Lower leg skin (tissue), 4 donors: Measurements from ENCODE around the gene RAG1. TPM values are rescaled to one million over a fixed set of nuclear protein-coding genes. Genes with fewer than 3 reads are reported as not detected.

ENCODE experiments used
- DNase-seq, 2 donors: peaks; one replicate each; pipeline ENCODE4 v3.0.0-alpha.2; 2019; ENCODE audit warnings: low spot score in 2 of 2
- H3K4me3 ChIP-seq: fragments of 200-600 bp; sonication (generic); 2 replicates; pipeline ENCODE4 v1.5.1; 2017; ENCODE audit warnings: mild to moderate bottlenecking, low read depth; ENCODE audit not compliant: poor library complexity, severe bottlenecking
- POLR2A ChIP-seq, 2 donors: fragments of 450-650 bp; IDR thresholded peaks; one replicate each; pipeline ENCODE4 v1.6.1; 2016 to 2017; ENCODE audit warnings: antibody characterized with exemption in 2 of 2, mild to moderate bottlenecking in 1 of 2, moderate library complexity in 1 of 2
- WGBS, 2 donors: methylation state at CpG; one replicate each; pipeline ENCODE4 v1.1.5; 2018; 5-methylcytosine and 5-hydroxymethylcytosine counted together
- intact Hi-C: fragments of 100-400 bp; cut with DNase I; formaldehyde crosslinking; loops from one replicate; pipeline ENCODE4 v1.15.0; 2023; ENCODE audit warnings: low total_unique reads
- total RNA-seq, 4 donors: library from RNA; depleted of rRNA; stranded (reverse); fragments of >200 nt; gene quantifications; one replicate each; pipeline ENCODE4 v1.1.0, GENCODE V29; 2016
- TF ChIP-seq, protein P1 (sequence below), 3 donors: fragments of 450-650 bp; IDR thresholded peaks; one replicate each; pipeline ENCODE4 v1.5.1; 2016; ENCODE audit warnings: antibody characterized with exemption in 3 of 3, mild to moderate bottlenecking in 3 of 3, moderate library complexity in 2 of 3

Gene RAG1
- total RNA-seq, 4 donors from 2014 or later = 0.17 to 0.45 (median 0.39) TPM; not detected in 1

DNA sequence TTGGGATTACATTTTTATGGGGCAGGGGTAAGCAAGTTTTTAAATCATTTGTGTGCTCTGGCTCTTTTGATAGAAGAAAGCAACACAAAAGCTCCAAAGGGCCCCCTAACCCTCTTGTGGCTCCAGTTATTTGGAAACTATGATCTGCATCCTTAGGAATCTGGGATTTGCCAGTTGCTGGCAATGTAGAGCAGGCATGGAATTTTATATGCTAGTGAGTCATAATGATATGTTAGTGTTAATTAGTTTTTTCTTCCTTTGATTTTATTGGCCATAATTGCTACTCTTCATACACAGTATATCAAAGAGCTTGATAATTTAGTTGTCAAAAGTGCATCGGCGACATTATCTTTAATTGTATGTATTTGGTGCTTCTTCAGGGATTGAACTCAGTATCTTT, 10.1 kb downstream of the RAG1 start:
- 47 to 51% methylated on average over 2 of the region's 2 CpGs for WGBS, 2 donors
- TF ChIP-seq, protein P1, sequence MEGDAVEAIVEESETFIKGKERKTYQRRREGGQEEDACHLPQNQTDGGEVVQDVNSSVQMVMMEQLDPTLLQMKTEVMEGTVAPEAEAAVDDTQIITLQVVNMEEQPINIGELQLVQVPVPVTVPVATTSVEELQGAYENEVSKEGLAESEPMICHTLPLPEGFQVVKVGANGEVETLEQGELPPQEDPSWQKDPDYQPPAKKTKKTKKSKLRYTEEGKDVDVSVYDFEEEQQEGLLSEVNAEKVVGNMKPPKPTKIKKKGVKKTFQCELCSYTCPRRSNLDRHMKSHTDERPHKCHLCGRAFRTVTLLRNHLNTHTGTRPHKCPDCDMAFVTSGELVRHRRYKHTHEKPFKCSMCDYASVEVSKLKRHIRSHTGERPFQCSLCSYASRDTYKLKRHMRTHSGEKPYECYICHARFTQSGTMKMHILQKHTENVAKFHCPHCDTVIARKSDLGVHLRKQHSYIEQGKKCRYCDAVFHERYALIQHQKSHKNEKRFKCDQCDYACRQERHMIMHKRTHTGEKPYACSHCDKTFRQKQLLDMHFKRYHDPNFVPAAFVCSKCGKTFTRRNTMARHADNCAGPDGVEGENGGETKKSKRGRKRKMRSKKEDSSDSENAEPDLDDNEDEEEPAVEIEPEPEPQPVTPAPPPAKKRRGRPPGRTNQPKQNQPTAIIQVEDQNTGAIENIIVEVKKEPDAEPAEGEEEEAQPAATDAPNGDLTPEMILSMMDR (IDR thresholded peaks at IDR 0.05) = no peak
- TF ChIP-seq POLR2A (IDR thresholded peaks at IDR 0.05) = no peak
- DNase-seq = no peak
- no peak overlapping the region for H3K4me3 ChIP-seq
- intact Hi-C loops = no loop called here

DNA sequence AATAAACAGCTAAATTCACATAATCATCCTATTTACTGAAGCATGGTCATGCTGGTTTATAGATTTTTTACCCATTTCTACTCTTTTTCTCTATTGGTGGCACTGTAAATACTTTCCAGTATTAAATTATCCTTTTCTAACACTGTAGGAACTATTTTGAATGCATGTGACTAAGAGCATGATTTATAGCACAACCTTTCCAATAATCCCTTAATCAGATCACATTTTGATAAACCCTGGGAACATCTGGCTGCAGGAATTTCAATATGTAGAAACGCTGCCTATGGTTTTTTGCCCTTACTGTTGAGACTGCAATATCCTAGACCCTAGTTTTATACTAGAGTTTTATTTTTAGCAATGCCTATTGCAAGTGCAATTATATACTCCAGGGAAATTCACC, 10.7 kb downstream of the RAG1 start:
- no peak for TF ChIP-seq POLR2A (IDR thresholded peaks at IDR 0.05)
- TF ChIP-seq, protein P1 (IDR thresholded peaks at IDR 0.05) = no peak
- no peak overlapping the region for H3K4me3 ChIP-seq
- WGBS, 2 donors = 31 to 41% methylated on average over 1 of the region's 1 CpG
- no peak for DNase-seq
- intact Hi-C loops = no loop called here

DNA sequence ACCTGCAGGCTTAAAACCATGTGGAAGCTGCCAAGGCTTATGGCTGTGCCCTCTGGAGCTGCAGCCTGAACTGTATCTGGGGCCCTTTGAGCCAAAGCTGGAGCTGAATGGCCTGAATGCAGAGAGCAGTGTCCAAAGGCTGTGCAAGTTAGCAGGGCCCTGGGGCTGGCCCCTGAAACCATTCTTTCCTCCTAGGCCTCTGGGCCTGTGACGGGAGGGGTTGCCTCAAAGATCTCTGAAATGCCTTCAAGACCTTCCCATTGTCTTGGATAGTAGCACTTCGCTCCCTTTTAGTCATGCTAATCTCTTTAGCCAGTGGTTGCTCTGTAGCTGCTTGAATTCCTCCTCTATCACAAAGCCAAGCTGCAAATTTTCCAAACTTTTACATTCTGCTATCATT, 13.7 kb downstream of the RAG1 start:
- no peak for DNase-seq
- WGBS, 2 donors = 68 to 72% methylated on average over 2 of the region's 2 CpGs
- intact Hi-C loops = no loop called here
- TF ChIP-seq POLR2A (IDR thresholded peaks at IDR 0.05) = no peak
- TF ChIP-seq, protein P1 (IDR thresholded peaks at IDR 0.05) = no peak
- no peak overlapping the region for H3K4me3 ChIP-seq

DNA sequence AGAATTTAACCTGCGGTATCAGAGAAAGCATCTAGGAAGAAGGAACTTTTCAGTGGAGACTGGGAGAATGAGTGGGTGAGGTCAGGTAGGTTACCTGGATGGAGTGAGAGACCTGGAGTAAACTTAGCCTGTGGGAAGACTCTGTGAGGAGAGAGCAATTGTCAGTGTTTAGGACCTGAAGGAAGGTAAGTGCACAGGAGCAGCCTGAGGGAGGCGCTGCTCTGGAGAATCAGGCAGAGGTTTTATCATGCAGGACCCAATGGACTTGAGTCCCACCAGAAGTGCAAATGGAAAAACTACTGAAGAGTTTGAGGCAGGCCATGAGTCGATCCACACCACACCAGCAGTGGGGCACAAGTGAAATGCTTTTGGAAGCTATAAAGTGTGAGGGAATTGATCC, 15.9 kb downstream of the RAG1 start:
- TF ChIP-seq POLR2A (IDR thresholded peaks at IDR 0.05) = no peak
- TF ChIP-seq, protein P1 (IDR thresholded peaks at IDR 0.05) = no peak
- H3K4me3 ChIP-seq = no peak overlapping the region
- DNase-seq = no peak
- intact Hi-C loops = no loop called here
- 60 to 69% methylated on average over 3 of the region's 3 CpGs for WGBS, 2 donors

DNA sequence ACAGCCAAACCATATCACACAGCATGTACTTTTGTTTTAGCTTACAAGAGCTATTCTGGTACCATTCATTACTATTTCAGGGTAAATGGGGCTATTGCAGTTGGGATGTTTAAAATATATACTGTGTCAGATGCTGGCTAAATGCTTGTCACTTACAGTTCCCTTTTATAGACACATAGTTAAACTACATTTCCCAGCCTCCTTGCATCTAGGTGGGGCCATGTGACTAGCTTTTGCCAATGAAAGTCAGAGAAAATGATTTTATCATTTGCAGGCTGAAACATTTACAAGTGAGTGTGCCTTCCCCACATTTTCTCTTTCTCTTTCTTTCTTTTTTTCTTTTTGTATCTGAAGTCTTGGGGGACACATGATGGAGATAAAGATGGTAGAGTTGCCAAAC, 18.7 kb downstream of the RAG1 start:
- intact Hi-C loops = no loop called here
- no peak overlapping the region for H3K4me3 ChIP-seq
- TF ChIP-seq, protein P1 (IDR thresholded peaks at IDR 0.05) = no peak
- no peak for DNase-seq

DNA sequence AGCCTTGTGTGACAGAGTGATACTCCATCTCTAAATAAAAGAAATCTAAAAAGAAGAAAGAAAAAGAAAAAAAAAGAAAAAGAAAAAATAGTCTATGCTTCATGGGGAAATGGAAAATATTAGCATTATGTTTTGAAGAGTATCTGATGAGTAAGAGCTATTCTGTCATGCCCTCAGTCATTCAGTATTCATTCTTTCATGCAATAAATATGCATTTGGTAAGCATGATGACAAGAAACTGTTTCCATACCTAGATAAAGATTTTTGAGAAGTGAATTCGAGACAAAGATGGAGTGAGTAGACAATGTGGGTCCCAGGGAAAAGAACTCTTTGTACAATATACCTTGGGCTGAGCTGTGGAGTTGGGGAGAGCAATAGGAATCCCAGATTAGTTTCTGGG, 20.3 kb downstream of the RAG1 start:
- DNase-seq = no peak
- TF ChIP-seq, protein P1 (IDR thresholded peaks at IDR 0.05) = no peak
- no peak for TF ChIP-seq POLR2A (IDR thresholded peaks at IDR 0.05)
- H3K4me3 ChIP-seq = no peak overlapping the region
- WGBS, 2 donors = 13 to 36% methylated on average over 1 of the region's 1 CpG
- intact Hi-C loops = no loop called here
